Measurements from ENCODE around the gene SMPD3.

GRCh38 chr16:68309799-68310198 lies 138.5 kb downstream of the SMPD3 start:
- TF ChIP-seq CTCF (IDR thresholded peaks at IDR 0.05; ENCODE audit: poor library complexity) (no peak), EZH2 (IDR thresholded peaks at IDR 0.05; ENCODE audit: borderline replicate concordance) (no peak)
